Endothelial cell of umbilical vein (primary cell): Measurements from ENCODE around the gene RAB4A.

Experiments used
- EZH2 ChIP-seq: IDR thresholded peaks from 2 replicates; pipeline ENCODE4 v1.6.1; 2012; ENCODE audit warnings: borderline replicate concordance, low read depth, mild to moderate bottlenecking, moderate library complexity, low read length, inconsistent platforms; ENCODE audit not compliant: severe bottlenecking
- FOS ChIP-seq: IDR thresholded peaks from 2 replicates; pipeline ENCODE4 v1.6.1; 2011; ENCODE audit warnings: mild to moderate bottlenecking, low read length, moderate library complexity, borderline replicate concordance; ENCODE audit not compliant: insufficient read depth
- JUN ChIP-seq: IDR thresholded peaks from 2 replicates; pipeline ENCODE4 v1.6.1; 2011; ENCODE audit warnings: borderline replicate concordance, low read depth; ENCODE audit not compliant: insufficient read length, insufficient read depth
- MAX ChIP-seq: IDR thresholded peaks from 2 replicates; pipeline ENCODE4 v1.6.1; 2011; ENCODE audit not compliant: insufficient read depth, insufficient read length
- POLR2A ChIP-seq: IDR thresholded peaks from 2 replicates; pipeline ENCODE4 v1.6.1; 2012; ENCODE audit warnings: low read depth, mild to moderate bottlenecking, control low read depth, low read length
- POLR2AphosphoS5 ChIP-seq: IDR thresholded peaks from 2 replicates; pipeline ENCODE4 v1.6.1; 2012; ENCODE audit warnings: low read depth, mild to moderate bottlenecking, control low read depth, low read length, moderate library complexity; ENCODE audit not compliant: insufficient read depth
- TF ChIP-seq, protein P1 (sequence below), 2 donors: IDR thresholded peaks; 1 replicate in 1 of 2; 2 replicates in 1 of 2; pipeline ENCODE4 v1.5.1; 2011; ENCODE audit warnings: low read length in 2 of 2, mild to moderate bottlenecking in 2 of 2, moderate library complexity in 2 of 2, control low read depth in 1 of 2, inconsistent platforms in 1 of 2, low read depth in 1 of 2; ENCODE audit not compliant: insufficient read depth in 1 of 2; ENCODE audit errors: extremely low read depth in 1 of 2

GRCh38 chr1:229305392-229305791 is 34.5 kb downstream of the RAB4A start:
- TF ChIP-seq EZH2 (no peak), POLR2A (no peak), JUN (no peak), FOS (no peak), POLR2AphosphoS5 (no peak), MAX (no peak)
- TF ChIP-seq, protein P1, sequence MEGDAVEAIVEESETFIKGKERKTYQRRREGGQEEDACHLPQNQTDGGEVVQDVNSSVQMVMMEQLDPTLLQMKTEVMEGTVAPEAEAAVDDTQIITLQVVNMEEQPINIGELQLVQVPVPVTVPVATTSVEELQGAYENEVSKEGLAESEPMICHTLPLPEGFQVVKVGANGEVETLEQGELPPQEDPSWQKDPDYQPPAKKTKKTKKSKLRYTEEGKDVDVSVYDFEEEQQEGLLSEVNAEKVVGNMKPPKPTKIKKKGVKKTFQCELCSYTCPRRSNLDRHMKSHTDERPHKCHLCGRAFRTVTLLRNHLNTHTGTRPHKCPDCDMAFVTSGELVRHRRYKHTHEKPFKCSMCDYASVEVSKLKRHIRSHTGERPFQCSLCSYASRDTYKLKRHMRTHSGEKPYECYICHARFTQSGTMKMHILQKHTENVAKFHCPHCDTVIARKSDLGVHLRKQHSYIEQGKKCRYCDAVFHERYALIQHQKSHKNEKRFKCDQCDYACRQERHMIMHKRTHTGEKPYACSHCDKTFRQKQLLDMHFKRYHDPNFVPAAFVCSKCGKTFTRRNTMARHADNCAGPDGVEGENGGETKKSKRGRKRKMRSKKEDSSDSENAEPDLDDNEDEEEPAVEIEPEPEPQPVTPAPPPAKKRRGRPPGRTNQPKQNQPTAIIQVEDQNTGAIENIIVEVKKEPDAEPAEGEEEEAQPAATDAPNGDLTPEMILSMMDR (IDR thresholded peaks at IDR 0.05; ENCODE audit: extremely low read depth in 1 of 2, insufficient read depth in 1 of 2, low read depth in 1 of 2, low read length in 2 of 2) = no peak
